Neural progenitor cell (in vitro differentiated cells): Measurements from ENCODE around the gene CHMP2A.
"Not testable (repeated sequence)": the region's sequence is repeated elsewhere in the genome, so short reads cannot be mapped to it uniquely, and the experiment has no call there.

ENCODE experiments used
- EZH2 ChIP-seq: fragments of 200-600 bp; sonication (generic); IDR thresholded peaks from 2 replicates; pipeline ENCODE4 v1.6.1; 2017; ENCODE audit warnings: antibody characterized with exemption, mild to moderate bottlenecking, moderate library complexity
- EZH2phosphoT487 ChIP-seq: fragments of 200-600 bp; sonication (generic); IDR thresholded peaks from 2 replicates; pipeline ENCODE4 v1.6.1; 2017; ENCODE audit warnings: antibody characterized with exemption
- TF ChIP-seq, protein P1 (sequence below): fragments of 200-600 bp; sonication (generic); IDR thresholded peaks from 2 replicates; pipeline ENCODE4 v1.5.1; 2017; ENCODE audit warnings: antibody characterized with exemption, mild to moderate bottlenecking

DNA sequence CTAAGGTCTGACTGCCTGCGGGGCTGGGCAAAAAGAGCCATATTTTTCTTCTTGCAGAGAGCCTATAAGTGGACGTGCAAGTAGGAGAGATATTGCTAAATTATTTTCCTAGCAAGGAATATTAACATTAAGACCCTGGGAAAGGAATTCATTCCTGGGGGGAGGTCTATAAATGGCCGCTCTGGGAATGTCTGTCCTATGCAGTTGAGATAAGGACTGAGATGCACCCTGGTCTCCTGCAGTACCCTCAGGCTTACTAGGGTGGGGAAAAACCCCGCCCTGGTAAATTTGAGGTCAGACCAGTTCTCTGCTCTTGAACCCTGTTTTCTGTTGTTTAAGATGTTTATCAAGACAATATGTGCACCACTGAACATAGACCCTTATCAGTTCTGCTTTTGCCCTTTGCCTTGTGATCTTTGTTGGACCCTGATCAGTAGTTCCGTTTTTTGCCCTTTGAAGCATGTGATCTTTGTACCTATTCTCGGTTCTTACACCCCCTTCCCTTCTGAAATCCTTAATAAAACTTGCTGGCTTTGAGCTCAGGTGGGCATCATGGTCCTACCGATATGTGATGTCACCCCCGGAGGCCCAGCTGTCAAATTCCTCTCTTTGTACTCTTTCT is 47.2 kb downstream of the CHMP2A start:
- TF ChIP-seq, protein P1, sequence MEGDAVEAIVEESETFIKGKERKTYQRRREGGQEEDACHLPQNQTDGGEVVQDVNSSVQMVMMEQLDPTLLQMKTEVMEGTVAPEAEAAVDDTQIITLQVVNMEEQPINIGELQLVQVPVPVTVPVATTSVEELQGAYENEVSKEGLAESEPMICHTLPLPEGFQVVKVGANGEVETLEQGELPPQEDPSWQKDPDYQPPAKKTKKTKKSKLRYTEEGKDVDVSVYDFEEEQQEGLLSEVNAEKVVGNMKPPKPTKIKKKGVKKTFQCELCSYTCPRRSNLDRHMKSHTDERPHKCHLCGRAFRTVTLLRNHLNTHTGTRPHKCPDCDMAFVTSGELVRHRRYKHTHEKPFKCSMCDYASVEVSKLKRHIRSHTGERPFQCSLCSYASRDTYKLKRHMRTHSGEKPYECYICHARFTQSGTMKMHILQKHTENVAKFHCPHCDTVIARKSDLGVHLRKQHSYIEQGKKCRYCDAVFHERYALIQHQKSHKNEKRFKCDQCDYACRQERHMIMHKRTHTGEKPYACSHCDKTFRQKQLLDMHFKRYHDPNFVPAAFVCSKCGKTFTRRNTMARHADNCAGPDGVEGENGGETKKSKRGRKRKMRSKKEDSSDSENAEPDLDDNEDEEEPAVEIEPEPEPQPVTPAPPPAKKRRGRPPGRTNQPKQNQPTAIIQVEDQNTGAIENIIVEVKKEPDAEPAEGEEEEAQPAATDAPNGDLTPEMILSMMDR: not testable (repeated sequence)
- not testable (repeated sequence) for TF ChIP-seq EZH2, EZH2phosphoT487
